ENCODE measurements around the gene EOLA1. TPM values are rescaled to one million over a fixed set of nuclear protein-coding genes. Genes with fewer than 3 reads are reported as not detected.

Gene EOLA1
- total RNA-seq, 1 donor from 2014 or later = 18.1 TPM

- Mint-ChIP-seq H3K27me3 (ENCODE audit: unreplicated experiment) (peaks cover 2% of the 10 kb centered on the region), H3K27ac (ENCODE audit: unreplicated experiment) (peak overlapping the region; percentile 86), H3K4me3 (ENCODE audit: unreplicated experiment) (peak overlapping the region; percentile 81), H3K4me1 (ENCODE audit: unreplicated experiment) (peaks cover 11% of the 10 kb centered on the region), H3K9me3 (ENCODE audit: unreplicated experiment) (peaks cover 4% of the 10 kb centered on the region), H3K36me3 (ENCODE audit: unreplicated experiment) (peaks cover 2% of the 10 kb centered on the region)
- no peak for TF ChIP-seq CTCF (IDR thresholded peaks at IDR 0.05)
- DNase-seq (ENCODE audit: extremely low spot score, unreplicated experiment) = no peak
Observed at GRCh38 chrX:149504226-149504914, 36.4 kb upstream of the EOLA1 start.

GRCh38 chrX:149504915-149505651, 35.7 kb upstream of the EOLA1 start, which contains the start of gene IDS:
Gene IDS (minus strand): TSS chrX:149505306. CDS start chrX:149505137, 169 bp downstream.
- peaks cover 11% of the 10 kb centered on the region for H3K4me1 Mint-ChIP-seq (ENCODE audit: unreplicated experiment)
- peak within 1 kb of the TSS; percentile 86 for H3K27ac Mint-ChIP-seq (ENCODE audit: unreplicated experiment)
- peak; percentile 93 for DNase-seq (ENCODE audit: extremely low spot score, unreplicated experiment)
- TF ChIP-seq CTCF (IDR thresholded peaks at IDR 0.05) = no peak
- peak within 1 kb of the TSS; percentile 81 for H3K4me3 Mint-ChIP-seq (ENCODE audit: unreplicated experiment)
- H3K36me3 Mint-ChIP-seq (ENCODE audit: unreplicated experiment) = peaks cover 2% of the 10 kb centered on the region
- peaks cover 2% of the 10 kb centered on the region for H3K27me3 Mint-ChIP-seq (ENCODE audit: unreplicated experiment)
- peaks cover 4% of the 10 kb centered on the region for H3K9me3 Mint-ChIP-seq (ENCODE audit: unreplicated experiment)

DNA sequence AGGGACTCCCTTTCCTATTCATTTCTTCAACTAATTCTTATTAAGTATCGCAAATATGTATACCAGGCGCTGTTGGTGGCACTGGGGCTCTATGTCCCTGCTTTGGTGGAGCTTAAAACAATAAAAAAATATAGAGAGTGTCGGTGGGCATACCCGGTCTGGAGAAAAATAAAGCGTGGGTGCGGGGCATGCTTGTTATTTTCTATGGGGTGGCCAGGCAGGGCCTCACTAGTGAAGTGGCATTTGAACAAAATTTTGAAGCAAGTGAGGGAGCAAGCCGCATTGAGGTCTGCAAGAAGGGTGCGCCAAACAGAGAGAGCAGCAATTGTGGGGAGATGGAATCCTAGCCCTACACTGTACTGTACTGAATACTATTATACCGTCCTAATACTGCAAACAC, 35.1 kb upstream of the EOLA1 start:
- peak overlapping the region; percentile 81 for H3K4me3 Mint-ChIP-seq (ENCODE audit: unreplicated experiment)
- H3K27ac Mint-ChIP-seq (ENCODE audit: unreplicated experiment) = peak overlapping the region; percentile 86
- H3K4me1 Mint-ChIP-seq (ENCODE audit: unreplicated experiment) = peaks cover 11% of the 10 kb centered on the region
- no peak for DNase-seq (ENCODE audit: extremely low spot score, unreplicated experiment)
- peaks cover 2% of the 10 kb centered on the region for H3K27me3 Mint-ChIP-seq (ENCODE audit: unreplicated experiment)
- no peaks in the 10 kb centered on the region for H3K36me3 Mint-ChIP-seq (ENCODE audit: unreplicated experiment)
- TF ChIP-seq CTCF (IDR thresholded peaks at IDR 0.05) = no peak
- H3K9me3 Mint-ChIP-seq (ENCODE audit: unreplicated experiment) = peaks cover 4% of the 10 kb centered on the region

DNA sequence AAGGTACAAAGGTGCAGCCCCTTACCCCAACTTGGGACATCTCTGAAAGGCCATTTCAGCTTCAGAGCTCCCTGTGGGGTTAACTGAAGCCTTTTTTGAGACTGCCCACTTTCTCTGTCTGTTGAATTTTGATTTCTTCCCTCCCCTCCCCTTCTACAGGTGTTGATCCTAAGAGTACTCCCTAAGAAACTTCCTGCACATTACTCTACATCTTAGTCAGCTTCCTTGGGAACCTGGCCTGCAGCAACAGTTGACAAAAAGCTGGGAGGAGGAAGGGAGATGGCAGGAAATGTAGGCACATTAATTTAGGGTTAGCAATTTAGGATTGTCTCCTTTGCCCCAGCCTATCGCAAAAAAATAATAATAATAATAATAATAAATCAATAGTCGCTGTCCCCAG, 34.5 kb upstream of the EOLA1 start:
- no peak for TF ChIP-seq CTCF (IDR thresholded peaks at IDR 0.05)
- peaks cover 2% of the 10 kb centered on the region for H3K27me3 Mint-ChIP-seq (ENCODE audit: unreplicated experiment)
- peaks cover 4% of the 10 kb centered on the region for H3K9me3 Mint-ChIP-seq (ENCODE audit: unreplicated experiment)
- DNase-seq (ENCODE audit: extremely low spot score, unreplicated experiment) = no peak
- no peak overlapping the region for H3K27ac Mint-ChIP-seq (ENCODE audit: unreplicated experiment)
- H3K4me3 Mint-ChIP-seq (ENCODE audit: unreplicated experiment) = no peak overlapping the region
- H3K36me3 Mint-ChIP-seq (ENCODE audit: unreplicated experiment) = no peaks in the 10 kb centered on the region
- H3K4me1 Mint-ChIP-seq (ENCODE audit: unreplicated experiment) = peaks cover 11% of the 10 kb centered on the region

- no peak overlapping the region for H3K27ac Mint-ChIP-seq (ENCODE audit: unreplicated experiment)
- no peak overlapping the region for H3K4me3 Mint-ChIP-seq (ENCODE audit: unreplicated experiment)
Observed at GRCh38 chrX:149508467-149508866, 32.3 kb upstream of the EOLA1 start.

More at GRCh38 chrX:149508467-149508866, 32.3 kb upstream of the EOLA1 start:
- TF ChIP-seq CTCF (IDR thresholded peaks at IDR 0.05) = no peak
- Mint-ChIP-seq H3K27me3 (ENCODE audit: unreplicated experiment) (peaks cover 2% of the 10 kb centered on the region), H3K36me3 (ENCODE audit: unreplicated experiment) (no peaks in the 10 kb centered on the region), H3K4me1 (ENCODE audit: unreplicated experiment) (peaks cover 11% of the 10 kb centered on the region), H3K9me3 (ENCODE audit: unreplicated experiment) (peaks cover 4% of the 10 kb centered on the region)
- no peak for DNase-seq (ENCODE audit: extremely low spot score, unreplicated experiment)
